Testis (tissue), 3 donors: Measurements from ENCODE around the gene JAKMIP3. TPM values are rescaled to one million over a fixed set of nuclear protein-coding genes. Genes with fewer than 3 reads are reported as not detected.

Experiments
- DNase-seq: peaks from one replicate; pipeline ENCODE4 v3.0.0-alpha.2; 2019
- H3K27ac ChIP-seq, 2 donors: fragments of 200-600 bp; sonication (generic); one replicate each; pipeline ENCODE4 v1.5.1; 2019
- H3K27me3 ChIP-seq: fragments of 200-600 bp; sonication (generic); one replicate; pipeline ENCODE4 v1.5.1; 2019
- H3K36me3 ChIP-seq: fragments of 200-600 bp; sonication (generic); one replicate; pipeline ENCODE4 v1.5.1; 2017; ENCODE audit warnings: low read depth; ENCODE audit errors: missing control alignments
- H3K4me1 ChIP-seq: fragments of 200-600 bp; sonication (generic); one replicate; pipeline ENCODE4 v1.5.1; 2019
- H3K4me3 ChIP-seq, 2 donors: fragments of 200-600 bp; sonication (generic); one replicate each; pipeline ENCODE4 v1.5.1; 2017 to 2019
- H3K9me3 ChIP-seq: fragments of 200-600 bp; sonication (generic); one replicate; pipeline ENCODE4 v1.5.1; 2017
- POLR2A ChIP-seq: fragments of 450-650 bp; IDR thresholded peaks from one replicate; pipeline ENCODE4 v1.6.1; 2017; ENCODE audit warnings: antibody characterized with exemption, mild to moderate bottlenecking, moderate library complexity
- WGBS, 2 donors: methylation state at CpG; one replicate each; pipeline ENCODE4 v1.1.5; 2018; 5-methylcytosine and 5-hydroxymethylcytosine counted together
- intact Hi-C: fragments of 100-400 bp; cut with DNase I; formaldehyde crosslinking; loops from one replicate; pipeline ENCODE4 v1.15.1; 2023; ENCODE audit warnings: low total_unique reads
- polyA plus RNA-seq: library from polyadenylated mRNA; stranded (reverse); fragments of 350-450 nt; fragmentation: Illumina TruSeq; extraction: RNeasy Lipid Tissue Mini Kit (QIAGEN cat#74804); gene quantifications from one replicate; pipeline ENCODE4 v1.2.3, GENCODE V29; 2014; ENCODE audit warnings: low read depth, low replicate concordance; ENCODE audit not compliant: insufficient read depth
- total RNA-seq, 2 donors: library from RNA; depleted of rRNA; stranded (reverse); fragments of >200 nt; gene quantifications; one replicate each; pipeline ENCODE4 v1.2.3, GENCODE V29; 2016
- TF ChIP-seq, protein P1 (sequence below), 3 experiments: fragments of 450-650 bp in 2 of 3; fragments of 200-600 bp in 1 of 3; sonication (generic) in 1 of 3; IDR thresholded peaks; one replicate each; pipeline ENCODE4 v1.5.1; 2016 to 2019; ENCODE audit warnings: antibody characterized with exemption in 3 of 3, mild to moderate bottlenecking in 2 of 3, moderate library complexity in 1 of 3

The JAKMIP3 gene
- total and polyA plus RNA-seq, 3 donors from 2014 or later: 1.3 to 4.6 (median 3.3) TPM

DNA sequence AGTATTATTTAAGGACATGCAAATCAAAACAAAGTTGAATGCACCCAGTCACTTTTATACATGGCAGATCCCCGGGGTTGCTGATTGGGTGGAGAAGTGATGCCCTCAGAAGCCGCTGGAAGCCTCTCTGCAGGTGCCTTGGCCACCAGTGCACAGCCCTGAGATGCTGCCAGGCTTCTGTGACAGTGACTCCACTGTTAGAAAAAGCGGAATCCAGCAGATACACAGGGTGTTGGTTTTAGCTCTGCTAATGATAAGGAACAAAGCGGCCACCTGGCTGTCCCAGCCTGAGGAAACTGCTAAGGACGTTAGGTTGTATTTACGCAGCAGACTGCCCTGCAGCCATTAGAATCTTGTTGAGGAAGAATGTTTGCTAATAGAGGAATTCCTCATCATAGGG lies 47.5 kb downstream of the JAKMIP3 start:
- DNase-seq: no peak
- H3K36me3 ChIP-seq: no peaks in the 10 kb centered on the region
- H3K4me3 ChIP-seq: no peak overlapping the region
- TF ChIP-seq, protein P1, sequence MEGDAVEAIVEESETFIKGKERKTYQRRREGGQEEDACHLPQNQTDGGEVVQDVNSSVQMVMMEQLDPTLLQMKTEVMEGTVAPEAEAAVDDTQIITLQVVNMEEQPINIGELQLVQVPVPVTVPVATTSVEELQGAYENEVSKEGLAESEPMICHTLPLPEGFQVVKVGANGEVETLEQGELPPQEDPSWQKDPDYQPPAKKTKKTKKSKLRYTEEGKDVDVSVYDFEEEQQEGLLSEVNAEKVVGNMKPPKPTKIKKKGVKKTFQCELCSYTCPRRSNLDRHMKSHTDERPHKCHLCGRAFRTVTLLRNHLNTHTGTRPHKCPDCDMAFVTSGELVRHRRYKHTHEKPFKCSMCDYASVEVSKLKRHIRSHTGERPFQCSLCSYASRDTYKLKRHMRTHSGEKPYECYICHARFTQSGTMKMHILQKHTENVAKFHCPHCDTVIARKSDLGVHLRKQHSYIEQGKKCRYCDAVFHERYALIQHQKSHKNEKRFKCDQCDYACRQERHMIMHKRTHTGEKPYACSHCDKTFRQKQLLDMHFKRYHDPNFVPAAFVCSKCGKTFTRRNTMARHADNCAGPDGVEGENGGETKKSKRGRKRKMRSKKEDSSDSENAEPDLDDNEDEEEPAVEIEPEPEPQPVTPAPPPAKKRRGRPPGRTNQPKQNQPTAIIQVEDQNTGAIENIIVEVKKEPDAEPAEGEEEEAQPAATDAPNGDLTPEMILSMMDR (IDR thresholded peaks at IDR 0.05): no peak
- no peak for TF ChIP-seq POLR2A
- intact Hi-C loops: no loop called here
- no peaks in the 10 kb centered on the region for H3K27me3 ChIP-seq
- no peak overlapping the region for H3K27ac ChIP-seq
- no peaks in the 10 kb centered on the region for H3K9me3 ChIP-seq
- no peaks in the 10 kb centered on the region for H3K4me1 ChIP-seq
- 67 to 79% methylated on average over 6 of the region's 6 CpGs for WGBS, 2 donors

GRCh38 chr10:132113766-132114365 lies 48.1 kb downstream of the JAKMIP3 start:
- intact Hi-C loops: no loop called here

GRCh38 chr10:132114953-132115520 lies 49.3 kb downstream of the JAKMIP3 start:
- Histone ChIP-seq H3K27me3 (no peaks in the 10 kb centered on the region), H3K36me3 (no peaks in the 10 kb centered on the region), H3K9me3 (no peaks in the 10 kb centered on the region), H3K4me1 (no peaks in the 10 kb centered on the region), H3K27ac (no peak overlapping the region), H3K4me3 (no peak overlapping the region)
- no peak for TF ChIP-seq POLR2A
- TF ChIP-seq, protein P1 (IDR thresholded peaks at IDR 0.05): no peak
- DNase-seq: no peak
- WGBS, 2 donors: 88 to 96% methylated on average over 24 of the region's 24 CpGs
- intact Hi-C loops: no loop called here

More at GRCh38 chr10:132113766-132114365, 48.1 kb downstream of the JAKMIP3 start:
- H3K9me3 ChIP-seq: no peaks in the 10 kb centered on the region
- TF ChIP-seq, protein P1 (IDR thresholded peaks at IDR 0.05): no peak
- TF ChIP-seq POLR2A: no peak
- H3K4me1 ChIP-seq: no peaks in the 10 kb centered on the region
- H3K27me3 ChIP-seq: no peaks in the 10 kb centered on the region
- WGBS, 2 donors: 88 to 96% methylated on average over 13 to 14 of the region's 14 CpGs
- H3K27ac ChIP-seq: no peak overlapping the region
- no peak for DNase-seq
- H3K36me3 ChIP-seq: no peaks in the 10 kb centered on the region
- no peak overlapping the region for H3K4me3 ChIP-seq

Other genes starting within 250 kb of the JAKMIP3 start
- 10 to 100 TPM; 48.5 to 49.2 TPM for gene PPP2R2D, start 164.9 kb upstream of the JAKMIP3 start, total RNA-seq
- gene PPP2R2D, start 164.9 kb upstream of the JAKMIP3 start, polyA plus RNA-seq: 34.9 TPM
- gene BNIP3, start 84.0 kb upstream of the JAKMIP3 start, total RNA-seq: 10 to 100 TPM; 61.5 to 93.4 TPM
- gene BNIP3, start 84.0 kb upstream of the JAKMIP3 start, polyA plus RNA-seq: 36.7 TPM
- gene DPYSL4, start 121.0 kb downstream of the JAKMIP3 start, total RNA-seq: 10 to 100 TPM; 11.7 to 21.0 TPM
- gene DPYSL4, start 121.0 kb downstream of the JAKMIP3 start, polyA plus RNA-seq: 13.9 TPM
- gene STK32C, start 242.0 kb downstream of the JAKMIP3 start, total RNA-seq: 10 to 100 TPM; 33.9 to 34.2 TPM
- 49.0 TPM for gene STK32C, start 242.0 kb downstream of the JAKMIP3 start, polyA plus RNA-seq